CD4-positive, alpha-beta T cell treated with Interleukin-17A for 4 hours (primary cell): ENCODE measurements around the gene CDK2.

Experiments
- DNase-seq: peaks from one replicate; pipeline ENCODE4 v3.0.0-alpha.2; 2020; ENCODE audit warnings: mixed read lengths

CDK2 gene

DNA sequence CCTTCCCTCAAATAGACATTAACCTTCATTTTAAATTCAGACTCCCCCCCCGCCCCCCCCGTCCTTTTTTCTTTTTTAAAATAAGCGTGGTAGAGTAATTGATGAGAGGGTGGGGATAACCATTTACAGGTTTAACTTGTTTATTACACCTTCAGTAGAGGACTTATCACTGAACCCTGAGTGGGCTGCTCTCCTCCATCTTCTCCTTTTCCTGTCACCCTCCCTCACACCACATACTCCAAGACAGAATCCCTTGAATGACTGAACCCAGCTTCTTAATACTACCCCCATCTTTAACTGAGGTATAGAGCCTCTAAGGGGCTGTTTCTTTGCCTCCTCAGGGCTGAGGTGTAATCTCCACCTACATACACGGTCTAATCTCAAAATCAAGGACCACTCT is 50.6 kb downstream of the CDK2 start:
- DNase-seq, result no peak

DNA sequence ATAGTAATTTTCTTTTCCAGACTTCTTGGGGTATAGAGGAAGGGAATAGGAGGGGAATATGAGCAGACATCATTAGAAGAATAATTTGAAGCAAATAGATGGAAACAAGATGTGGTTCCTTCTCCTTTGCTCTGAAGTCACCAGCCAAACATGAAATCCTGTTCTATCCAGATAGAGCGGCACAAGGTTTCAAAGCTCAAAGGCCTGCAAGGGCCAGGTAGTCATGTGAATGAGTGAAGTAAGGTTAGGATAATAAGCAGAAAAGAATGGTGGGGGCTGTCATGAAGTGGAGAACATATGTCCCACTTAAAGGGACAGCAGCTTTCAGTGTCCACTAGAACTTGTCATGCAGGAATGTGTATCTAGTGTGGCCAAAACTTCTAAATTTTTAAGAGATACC is 51.7 kb downstream of the CDK2 start:
- no peak for DNase-seq

DNA sequence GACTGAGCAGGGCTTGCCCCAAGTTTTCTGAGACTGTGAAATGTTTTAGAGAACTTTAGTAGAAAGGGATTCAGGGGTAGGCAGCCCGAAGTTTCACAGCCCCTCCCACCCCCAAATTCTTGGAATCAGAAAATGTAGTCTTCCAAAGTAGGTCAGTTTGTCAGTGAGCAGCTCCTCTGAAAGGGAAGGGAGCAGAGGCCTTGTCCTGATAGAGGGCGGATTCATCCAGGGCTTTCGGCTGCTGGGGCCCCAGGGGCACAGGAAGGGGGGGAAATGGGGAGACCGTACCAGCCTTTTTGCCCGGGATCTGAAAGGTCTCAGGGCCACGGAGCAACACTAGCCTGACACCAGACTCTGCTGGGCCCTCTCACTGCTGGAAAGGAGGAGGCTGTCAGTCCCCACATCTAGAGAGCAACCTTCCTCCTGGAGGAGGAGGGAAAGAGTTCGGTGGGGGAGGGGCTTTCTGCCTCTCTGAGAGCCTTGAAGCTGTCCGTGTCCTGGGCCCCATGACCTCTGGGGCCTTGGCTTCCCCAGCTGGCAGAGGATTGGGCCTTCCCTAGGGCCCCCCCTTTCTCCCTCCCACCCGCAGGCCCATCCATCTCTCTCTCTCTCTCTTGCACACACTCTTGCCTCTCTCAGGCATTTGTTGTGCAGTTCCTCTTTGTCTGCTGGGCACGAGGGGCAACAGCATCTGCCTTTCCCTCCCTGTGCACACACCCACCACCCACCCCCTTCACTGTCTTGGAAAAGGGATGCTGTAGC is 54.0 kb downstream of the CDK2 start, which contains the start of gene IKZF4:
Gene IKZF4 (plus strand): TSS at position 621 of the 762 bp plus-strand sequence. CDS start 451 bp downstream, outside the sequence.
- DNase-seq, result peak; percentile 40

- no peak for DNase-seq
Measured at GRCh38 chr12:56021889-56022497, 55.4 kb downstream of the CDK2 start.
